GM10847 (cell line): Measurements from ENCODE around the gene MYO3B.

Experiments
- POLR2A ChIP-seq: IDR thresholded peaks from 2 replicates; pipeline ENCODE4 v1.6.1; 2011; ENCODE audit not compliant: insufficient read length; ENCODE audit errors: extremely low read depth

The MYO3B gene

GRCh38 chr2:170336408-170336807 is 158.5 kb downstream of the MYO3B start:
- TF ChIP-seq POLR2A, result no peak

GRCh38 chr2:170336916-170337315 is 159.0 kb downstream of the MYO3B start:
- no peak for TF ChIP-seq POLR2A

- TF ChIP-seq POLR2A, result no peak
Observed at GRCh38 chr2:170339322-170339721, 161.4 kb downstream of the MYO3B start.

- no peak for TF ChIP-seq POLR2A
Observed at GRCh38 chr2:170339750-170340692, 162.1 kb downstream of the MYO3B start.

DNA sequence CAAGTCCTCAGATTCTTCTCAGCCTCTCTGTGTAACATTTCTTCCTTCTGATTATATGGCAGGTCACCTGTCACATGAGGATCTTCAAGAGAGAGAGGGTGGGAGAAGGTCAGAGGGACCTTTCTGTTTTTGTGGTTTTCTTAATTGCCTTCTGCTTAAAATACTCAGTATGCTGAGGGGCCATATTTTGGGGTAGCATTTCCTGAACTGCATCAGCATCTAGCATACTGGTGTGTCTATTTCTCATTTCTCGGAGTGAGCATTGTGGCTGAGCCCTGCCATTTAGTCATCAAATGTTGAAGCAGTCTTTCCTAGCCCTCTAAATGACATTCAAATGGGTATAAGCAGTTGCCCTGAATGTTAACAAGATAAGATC is 162.7 kb downstream of the MYO3B start:
- TF ChIP-seq POLR2A, result no peak

GRCh38 chr2:170341684-170342623 is 164.0 kb downstream of the MYO3B start:
- TF ChIP-seq POLR2A, result no peak

DNA sequence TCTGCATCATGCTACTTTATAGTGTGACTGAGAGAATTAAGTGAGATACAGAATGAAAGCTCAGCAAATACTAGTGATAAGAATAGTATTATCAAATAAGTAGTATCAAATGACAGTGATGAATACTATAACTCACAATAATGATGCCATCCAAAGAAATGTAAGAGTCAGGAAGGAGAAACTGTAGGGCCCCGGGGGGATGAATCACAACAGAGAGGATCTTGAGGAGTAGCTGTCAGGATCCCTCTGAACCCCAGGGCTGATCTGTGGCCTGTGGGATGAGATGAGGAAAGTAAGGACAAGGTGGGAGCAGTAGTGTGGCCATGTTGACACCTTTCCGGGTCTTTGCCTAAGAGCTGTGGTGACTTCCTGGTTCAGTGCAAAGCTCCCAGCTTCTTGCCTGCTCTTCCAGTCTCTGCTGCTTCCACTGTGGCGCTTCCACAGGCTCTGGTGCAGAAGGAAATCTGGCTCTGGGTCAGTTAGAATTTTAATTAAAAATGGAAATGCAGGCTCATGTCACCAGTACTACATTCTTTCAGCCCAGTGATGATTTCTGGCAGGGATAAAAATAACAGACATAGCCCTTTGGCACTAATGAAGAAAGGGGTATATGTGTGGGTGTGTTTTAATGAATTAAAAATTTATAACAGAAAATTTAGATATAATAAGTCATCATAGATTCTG is 166.9 kb downstream of the MYO3B start:
- no peak for TF ChIP-seq POLR2A

- TF ChIP-seq POLR2A, result no peak
Observed at GRCh38 chr2:170345607-170346006, 167.7 kb downstream of the MYO3B start.

- no peak for TF ChIP-seq POLR2A
Observed at GRCh38 chr2:170350929-170351826, 173.2 kb downstream of the MYO3B start.

DNA sequence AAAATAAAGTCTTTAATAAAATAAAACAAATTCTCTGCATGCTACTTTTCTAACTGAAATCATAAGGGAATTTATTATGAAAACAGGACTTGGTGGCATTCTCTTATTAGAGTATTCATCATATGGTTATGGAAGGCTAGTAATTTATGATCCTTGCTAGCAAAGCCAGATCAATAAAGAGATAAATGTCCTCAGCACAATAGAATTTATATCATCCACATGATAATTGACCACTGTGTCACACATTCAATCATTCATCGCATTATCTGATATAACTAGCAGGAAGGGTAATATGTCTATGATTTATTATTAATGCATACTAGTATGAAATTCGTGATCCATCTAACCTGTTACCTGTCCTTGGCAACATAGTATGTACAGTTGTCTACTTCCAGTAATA is 175.8 kb downstream of the MYO3B start:
- TF ChIP-seq POLR2A, result no peak

GRCh38 chr2:170354388-170354787 is 176.4 kb downstream of the MYO3B start:
- TF ChIP-seq POLR2A, result no peak

GRCh38 chr2:170354855-170355780 is 177.2 kb downstream of the MYO3B start:
- TF ChIP-seq POLR2A, result no peak

DNA sequence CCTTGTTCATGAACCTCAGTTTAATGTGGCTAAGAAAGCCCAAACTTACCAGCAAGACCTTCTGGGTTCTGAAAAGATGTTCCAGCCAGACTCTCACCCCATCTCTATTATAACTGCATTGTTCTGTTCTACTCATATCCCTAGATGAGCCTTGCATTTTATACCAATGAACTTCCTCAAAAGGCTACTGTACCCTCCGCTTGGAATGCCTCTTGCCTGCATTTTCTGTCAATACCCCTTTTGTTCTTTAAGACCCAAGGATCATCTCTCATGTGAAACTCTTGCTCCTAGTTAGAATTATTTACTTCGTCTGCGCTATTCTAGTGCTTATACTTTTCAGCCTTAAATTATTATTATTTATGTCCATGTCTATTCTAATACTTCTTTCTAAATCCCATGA is 181.5 kb downstream of the MYO3B start:
- TF ChIP-seq POLR2A, result no peak

- no peak for TF ChIP-seq POLR2A
Observed at GRCh38 chr2:170360546-170361089, 182.7 kb downstream of the MYO3B start.
